Testis (tissue), 3 donors: ENCODE measurements around the gene MAN2B2. TPM values are rescaled to one million over a fixed set of nuclear protein-coding genes. Genes with fewer than 3 reads are reported as not detected.

Source experiments
- DNase-seq: peaks from one replicate; pipeline ENCODE4 v3.0.0-alpha.2; 2019
- H3K27ac ChIP-seq, 2 donors: fragments of 200-600 bp; sonication (generic); one replicate each; pipeline ENCODE4 v1.5.1; 2019
- H3K27me3 ChIP-seq: fragments of 200-600 bp; sonication (generic); one replicate; pipeline ENCODE4 v1.5.1; 2019
- H3K36me3 ChIP-seq: fragments of 200-600 bp; sonication (generic); one replicate; pipeline ENCODE4 v1.5.1; 2017; ENCODE audit warnings: low read depth; ENCODE audit errors: missing control alignments
- H3K4me1 ChIP-seq: fragments of 200-600 bp; sonication (generic); one replicate; pipeline ENCODE4 v1.5.1; 2019
- H3K4me3 ChIP-seq, 2 donors: fragments of 200-600 bp; sonication (generic); one replicate each; pipeline ENCODE4 v1.5.1; 2017 to 2019
- H3K9me3 ChIP-seq: fragments of 200-600 bp; sonication (generic); one replicate; pipeline ENCODE4 v1.5.1; 2017
- POLR2A ChIP-seq: fragments of 450-650 bp; IDR thresholded peaks from one replicate; pipeline ENCODE4 v1.6.1; 2017; ENCODE audit warnings: antibody characterized with exemption, mild to moderate bottlenecking, moderate library complexity
- WGBS, 2 donors: methylation state at CpG; one replicate each; pipeline ENCODE4 v1.1.5; 2018; 5-methylcytosine and 5-hydroxymethylcytosine counted together
- intact Hi-C: fragments of 100-400 bp; cut with DNase I; formaldehyde crosslinking; loops from one replicate; pipeline ENCODE4 v1.15.1; 2023; ENCODE audit warnings: low total_unique reads
- polyA plus RNA-seq: library from polyadenylated mRNA; stranded (reverse); fragments of 350-450 nt; fragmentation: Illumina TruSeq; extraction: RNeasy Lipid Tissue Mini Kit (QIAGEN cat#74804); gene quantifications from one replicate; pipeline ENCODE4 v1.2.3, GENCODE V29; 2014; ENCODE audit warnings: low read depth, low replicate concordance; ENCODE audit not compliant: insufficient read depth
- total RNA-seq, 2 donors: library from RNA; depleted of rRNA; stranded (reverse); fragments of >200 nt; gene quantifications; one replicate each; pipeline ENCODE4 v1.2.3, GENCODE V29; 2016
- TF ChIP-seq, protein P1 (sequence below), 3 experiments: fragments of 450-650 bp in 2 of 3; fragments of 200-600 bp in 1 of 3; sonication (generic) in 1 of 3; IDR thresholded peaks; one replicate each; pipeline ENCODE4 v1.5.1; 2016 to 2019; ENCODE audit warnings: antibody characterized with exemption in 3 of 3, mild to moderate bottlenecking in 2 of 3, moderate library complexity in 1 of 3

MAN2B2 gene
- total and polyA plus RNA-seq, 3 donors from 2014 or later = 15.0 to 23.7 (median 17.0) TPM

DNA sequence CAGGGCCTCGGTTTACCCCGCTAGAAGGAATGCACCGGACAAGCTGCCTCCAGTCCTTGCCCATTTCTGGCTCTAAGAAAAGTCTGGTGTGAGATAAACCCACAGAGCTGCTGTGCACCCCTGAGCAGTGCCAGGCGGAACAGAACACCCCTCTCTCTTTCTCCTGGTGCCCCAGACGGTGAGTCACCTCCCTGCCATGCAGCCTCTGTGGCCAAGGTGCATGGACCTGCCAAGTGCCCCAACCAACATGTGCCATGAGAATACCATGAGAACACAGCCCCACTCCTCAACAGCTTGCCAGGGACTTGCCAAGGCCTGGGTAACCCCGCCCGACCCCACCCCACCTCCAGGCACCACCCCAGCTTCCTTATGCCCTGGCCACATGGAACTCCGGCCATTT, 47.7 kb upstream of the MAN2B2 start:
- intact Hi-C loops = no loop called here
- Histone ChIP-seq H3K27me3 (no peaks in the 10 kb centered on the region), H3K4me1 (peaks cover 3% of the 10 kb centered on the region), H3K4me3 (no peak overlapping the region), H3K9me3 (no peaks in the 10 kb centered on the region), H3K36me3 (no peaks in the 10 kb centered on the region), H3K27ac (no peak overlapping the region)
- no peak for DNase-seq
- 83 to 97% methylated on average over 8 of the region's 8 CpGs for WGBS, 2 donors
- no peak for TF ChIP-seq POLR2A
- TF ChIP-seq, protein P1, sequence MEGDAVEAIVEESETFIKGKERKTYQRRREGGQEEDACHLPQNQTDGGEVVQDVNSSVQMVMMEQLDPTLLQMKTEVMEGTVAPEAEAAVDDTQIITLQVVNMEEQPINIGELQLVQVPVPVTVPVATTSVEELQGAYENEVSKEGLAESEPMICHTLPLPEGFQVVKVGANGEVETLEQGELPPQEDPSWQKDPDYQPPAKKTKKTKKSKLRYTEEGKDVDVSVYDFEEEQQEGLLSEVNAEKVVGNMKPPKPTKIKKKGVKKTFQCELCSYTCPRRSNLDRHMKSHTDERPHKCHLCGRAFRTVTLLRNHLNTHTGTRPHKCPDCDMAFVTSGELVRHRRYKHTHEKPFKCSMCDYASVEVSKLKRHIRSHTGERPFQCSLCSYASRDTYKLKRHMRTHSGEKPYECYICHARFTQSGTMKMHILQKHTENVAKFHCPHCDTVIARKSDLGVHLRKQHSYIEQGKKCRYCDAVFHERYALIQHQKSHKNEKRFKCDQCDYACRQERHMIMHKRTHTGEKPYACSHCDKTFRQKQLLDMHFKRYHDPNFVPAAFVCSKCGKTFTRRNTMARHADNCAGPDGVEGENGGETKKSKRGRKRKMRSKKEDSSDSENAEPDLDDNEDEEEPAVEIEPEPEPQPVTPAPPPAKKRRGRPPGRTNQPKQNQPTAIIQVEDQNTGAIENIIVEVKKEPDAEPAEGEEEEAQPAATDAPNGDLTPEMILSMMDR (IDR thresholded peaks at IDR 0.05) = no peak

DNA sequence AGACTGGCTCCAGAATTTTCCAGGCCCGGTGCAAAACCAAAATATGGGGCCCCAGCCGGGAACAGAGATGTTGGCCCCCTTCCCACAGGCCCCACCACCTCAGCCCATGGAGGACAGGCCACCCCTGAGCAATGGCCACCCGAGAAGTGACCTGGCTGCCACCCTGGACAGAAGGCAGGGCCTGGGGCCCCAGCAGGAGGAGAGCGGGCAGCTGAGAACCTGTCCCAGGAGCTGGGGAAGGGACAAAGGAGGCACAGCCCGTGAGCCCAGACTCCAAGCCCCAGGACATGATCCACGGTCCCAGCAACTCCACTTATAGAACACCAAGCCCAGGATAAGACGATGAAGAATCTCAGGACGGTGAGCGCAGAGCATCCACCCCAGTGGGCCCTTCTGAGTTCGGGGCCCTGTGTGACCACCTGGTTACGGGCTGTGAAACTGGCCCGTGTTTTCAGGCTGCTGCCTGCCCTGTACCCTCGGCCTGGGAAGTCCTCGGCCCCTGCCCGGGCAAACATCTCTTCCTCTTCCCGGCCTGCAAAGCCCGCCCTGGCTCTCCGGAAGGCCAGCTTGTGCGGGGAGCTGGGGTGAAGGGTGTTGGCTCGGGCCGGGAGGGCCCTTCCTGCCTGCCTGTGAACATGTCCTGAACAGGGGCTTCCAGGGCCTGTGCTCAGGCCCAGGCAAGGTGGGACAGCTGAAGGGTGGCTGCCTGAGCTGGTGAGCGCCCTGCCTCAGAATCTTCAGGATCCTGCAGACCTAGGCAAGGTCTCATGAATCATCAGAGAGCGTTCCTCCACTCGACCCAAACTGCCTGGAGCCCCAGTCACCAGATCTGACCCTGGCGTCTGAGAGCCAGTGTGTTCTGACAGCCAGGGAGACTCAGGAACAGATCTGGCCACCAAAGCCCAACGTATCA, 47.0 kb upstream of the MAN2B2 start:
- no peak for TF ChIP-seq POLR2A
- TF ChIP-seq, protein P1 (IDR thresholded peaks at IDR 0.05) = no peak
- H3K27ac ChIP-seq = peak overlapping the region in 1 of 2 donors; percentile 35
- intact Hi-C loops = no loop called here
- H3K4me3 ChIP-seq = no peak overlapping the region
- 72 to 80% methylated on average over 15 to 26 of the region's 26 CpGs for WGBS, 2 donors
- H3K9me3 ChIP-seq = no peaks in the 10 kb centered on the region
- H3K36me3 ChIP-seq = no peaks in the 10 kb centered on the region
- DNase-seq = no peak
- H3K4me1 ChIP-seq = peaks cover 3% of the 10 kb centered on the region
- H3K27me3 ChIP-seq = no peaks in the 10 kb centered on the region

DNA sequence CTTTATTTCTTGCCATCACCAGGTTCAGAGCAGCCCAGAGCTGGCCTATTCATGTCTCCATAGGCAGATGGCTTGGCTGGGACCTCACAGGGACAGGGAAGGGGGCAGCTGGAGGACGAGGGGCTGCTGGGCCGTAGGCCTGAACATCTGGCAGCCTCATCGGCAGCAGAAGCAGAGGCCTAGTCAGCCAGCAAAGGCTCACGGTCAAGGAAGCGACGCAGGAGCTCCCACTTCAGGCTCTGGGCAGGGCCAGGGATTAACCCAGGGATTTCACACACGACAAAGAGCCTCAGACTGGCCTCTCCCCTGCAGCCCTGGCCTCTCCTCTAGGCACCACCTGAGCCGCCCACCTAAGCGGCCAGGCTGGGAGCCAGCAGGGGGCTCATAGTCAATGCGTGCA, 46.0 kb upstream of the MAN2B2 start:
- H3K27me3 ChIP-seq = no peaks in the 10 kb centered on the region
- DNase-seq = no peak
- WGBS, 2 donors = 65% methylated on average over 10 of the region's 10 CpGs; no CpG with 5 or more reads in 1 of the 2 donors
- H3K4me1 ChIP-seq = peaks cover 3% of the 10 kb centered on the region
- no peaks in the 10 kb centered on the region for H3K36me3 ChIP-seq
- no peak overlapping the region for H3K27ac ChIP-seq
- intact Hi-C loops = no loop called here
- no peaks in the 10 kb centered on the region for H3K9me3 ChIP-seq
- TF ChIP-seq POLR2A = no peak
- TF ChIP-seq, protein P1 (IDR thresholded peaks at IDR 0.05) = no peak
- no peak overlapping the region for H3K4me3 ChIP-seq

DNA sequence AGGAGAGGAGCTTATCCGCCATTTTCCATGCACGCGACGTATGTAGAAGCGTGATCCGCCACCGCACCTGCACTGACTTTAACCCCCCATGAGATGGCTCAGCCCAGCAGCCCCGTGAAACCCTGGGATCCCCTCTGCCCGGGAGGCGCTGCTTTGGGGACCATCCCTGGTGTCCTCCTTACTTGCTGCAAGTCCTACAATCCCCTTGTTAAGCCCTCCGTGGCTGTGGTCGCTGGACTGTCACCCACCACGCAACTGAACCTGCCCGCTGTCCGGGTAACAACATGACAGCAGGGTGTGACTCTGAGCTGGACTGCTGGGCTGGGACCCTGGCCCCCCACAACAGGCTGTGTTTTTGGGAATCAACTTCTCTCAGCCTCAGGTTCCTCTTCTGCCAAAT, 44.7 kb upstream of the MAN2B2 start:
- Histone ChIP-seq H3K4me1 (peaks cover 3% of the 10 kb centered on the region), H3K9me3 (no peaks in the 10 kb centered on the region), H3K4me3 (no peak overlapping the region), H3K36me3 (no peaks in the 10 kb centered on the region), H3K27me3 (no peaks in the 10 kb centered on the region), H3K27ac (no peak overlapping the region)
- 94 to 96% methylated on average over 7 to 15 of the region's 15 CpGs for WGBS, 2 donors
- DNase-seq = no peak
- TF ChIP-seq, protein P1 (IDR thresholded peaks at IDR 0.05) = no peak
- no peak for TF ChIP-seq POLR2A
- intact Hi-C loops = no loop called here
